ENCODE data around the gene SPAG4. TPM values are rescaled to one million over a fixed set of nuclear protein-coding genes. Genes with fewer than 3 reads are reported as not detected.
A peak's percentile ranks its signal among the peaks of the same experiment; 100 is the strongest.

The SPAG4 gene
- 1 to 10 TPM; 2.0 to 6.2 (median 2.5) TPM for polyA plus RNA-seq (ENCODE audit: insufficient read length in 4 of 4)

DNA sequence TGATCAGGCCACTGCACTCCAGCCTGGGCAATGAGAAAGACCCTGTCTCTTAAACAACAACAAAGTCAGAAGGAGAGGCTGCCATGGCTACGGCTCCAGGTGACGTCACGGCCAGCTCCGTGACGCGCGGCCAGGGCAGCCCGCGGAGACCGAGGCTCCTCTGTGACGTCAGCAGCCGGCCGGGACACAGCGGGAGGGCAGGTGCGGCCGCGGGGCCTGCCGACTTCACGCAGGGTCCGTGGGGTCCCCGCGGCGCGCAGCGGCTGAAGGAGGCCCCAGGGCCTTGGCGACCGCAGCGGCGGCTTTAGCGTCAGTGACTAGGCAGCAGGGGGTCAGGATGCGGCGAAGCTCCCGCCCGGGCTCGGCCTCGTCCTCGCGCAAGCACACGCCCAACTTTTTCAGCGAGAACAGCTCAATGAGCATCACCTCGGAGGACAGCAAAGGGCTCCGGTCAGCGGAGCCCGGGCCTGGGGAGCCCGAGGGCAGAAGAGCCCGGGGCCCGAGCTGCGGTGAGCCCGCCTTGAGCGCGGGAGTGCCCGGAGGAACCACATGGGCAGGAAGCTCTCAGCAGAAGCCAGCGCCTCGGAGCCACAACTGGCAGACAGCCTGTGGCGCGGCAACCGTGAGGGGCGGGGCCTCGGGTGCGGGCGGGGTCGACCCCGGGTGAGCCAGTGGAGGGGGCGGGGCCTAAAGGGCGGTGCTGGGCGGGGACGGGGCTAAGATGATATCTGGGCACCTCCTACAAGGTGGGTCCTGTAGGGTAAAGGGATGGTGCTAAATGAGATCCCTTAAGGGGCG, at the start of gene SPAG4:
Gene SPAG4, plus strand, starts transcription at position 163 of the 798 bp plus-strand sequence. Its CDS starts 175 bp downstream, at position 338.
- peak in 2 of 4 donors; percentile 81 to 92 for DNase-seq (ENCODE audit: low read depth in 4 of 4, low spot score in 3 of 4)

GRCh38 chr20:35568645-35569044, 47.0 kb upstream of the SPAG4 start:
- no peak for DNase-seq (ENCODE audit: low read depth in 4 of 4, low spot score in 3 of 4)

GRCh38 chr20:35571555-35571954, 44.1 kb upstream of the SPAG4 start:
- no peak for DNase-seq (ENCODE audit: low read depth in 4 of 4, low spot score in 3 of 4)

DNA sequence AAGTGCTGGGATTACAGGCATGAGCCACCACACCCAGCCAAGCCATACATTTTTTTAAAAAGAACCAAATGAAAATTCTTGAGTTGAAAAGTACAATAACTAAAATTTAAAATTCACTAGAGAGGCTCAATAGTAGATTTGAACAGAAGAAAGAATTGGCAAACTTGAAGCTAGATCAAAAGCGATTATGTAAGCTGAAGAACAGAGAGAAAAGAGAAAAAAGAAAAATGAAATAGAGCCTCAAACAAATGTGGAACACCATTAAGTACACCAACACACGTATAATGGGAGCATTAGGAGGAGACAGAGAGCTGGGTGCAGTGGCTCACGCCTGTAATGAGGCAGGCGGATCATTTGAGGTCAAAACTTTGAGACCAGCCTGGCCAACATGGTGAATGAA, 42.8 kb upstream of the SPAG4 start:
- no peak for DNase-seq (ENCODE audit: low read depth in 4 of 4, low spot score in 3 of 4)

DNA sequence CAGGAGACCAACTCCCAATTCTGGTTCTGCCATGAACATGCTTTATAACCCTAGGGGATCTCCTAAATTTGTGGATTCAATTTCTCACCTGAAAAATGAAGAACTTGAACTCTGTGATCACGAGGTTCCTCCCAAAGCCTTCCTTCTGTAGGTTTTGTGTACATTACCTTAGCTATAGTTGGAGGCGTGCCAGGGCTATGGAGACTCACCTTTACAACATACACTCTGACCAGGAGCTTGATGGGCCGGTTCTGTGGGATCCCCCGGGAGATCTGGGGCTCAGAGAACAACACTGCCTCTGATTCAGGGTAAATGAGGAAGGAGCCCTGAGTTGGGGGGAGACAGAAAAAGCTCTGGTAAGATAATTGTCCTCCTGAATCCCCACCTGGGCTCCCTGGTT, 39.7 kb upstream of the SPAG4 start:
- no peak for DNase-seq (ENCODE audit: low read depth in 4 of 4, low spot score in 3 of 4)

GRCh38 chr20:35576816-35577215, 38.8 kb upstream of the SPAG4 start:
- DNase-seq (ENCODE audit: low read depth in 4 of 4, low spot score in 3 of 4) = no peak

GRCh38 chr20:35578469-35578868, 37.2 kb upstream of the SPAG4 start:
- DNase-seq (ENCODE audit: low read depth in 4 of 4, low spot score in 3 of 4) = no peak

DNA sequence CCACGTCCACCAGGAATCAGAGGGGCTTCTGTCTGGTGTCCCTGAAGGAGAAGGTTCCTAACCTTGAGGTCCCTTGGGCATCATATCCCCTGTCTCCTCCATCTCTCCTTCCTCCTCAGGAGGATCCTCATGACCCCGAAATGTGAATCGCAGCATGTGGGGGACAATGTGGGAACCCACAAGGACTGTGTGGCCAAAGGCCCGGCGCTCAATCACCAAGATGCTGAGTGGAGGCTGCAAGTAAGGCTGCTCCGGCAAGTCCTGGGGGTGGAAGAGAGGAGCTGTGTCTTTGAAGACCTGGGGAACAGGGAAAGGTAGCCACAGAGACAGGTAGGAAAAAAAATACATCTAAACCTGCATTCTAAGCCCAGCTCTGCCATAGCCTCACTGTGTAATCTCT, 36.4 kb upstream of the SPAG4 start:
- no peak for DNase-seq (ENCODE audit: low read depth in 4 of 4, low spot score in 3 of 4)

- no peak for DNase-seq (ENCODE audit: low read depth in 4 of 4, low spot score in 3 of 4)
Observed at GRCh38 chr20:35582131-35582530, 33.5 kb upstream of the SPAG4 start.

DNA sequence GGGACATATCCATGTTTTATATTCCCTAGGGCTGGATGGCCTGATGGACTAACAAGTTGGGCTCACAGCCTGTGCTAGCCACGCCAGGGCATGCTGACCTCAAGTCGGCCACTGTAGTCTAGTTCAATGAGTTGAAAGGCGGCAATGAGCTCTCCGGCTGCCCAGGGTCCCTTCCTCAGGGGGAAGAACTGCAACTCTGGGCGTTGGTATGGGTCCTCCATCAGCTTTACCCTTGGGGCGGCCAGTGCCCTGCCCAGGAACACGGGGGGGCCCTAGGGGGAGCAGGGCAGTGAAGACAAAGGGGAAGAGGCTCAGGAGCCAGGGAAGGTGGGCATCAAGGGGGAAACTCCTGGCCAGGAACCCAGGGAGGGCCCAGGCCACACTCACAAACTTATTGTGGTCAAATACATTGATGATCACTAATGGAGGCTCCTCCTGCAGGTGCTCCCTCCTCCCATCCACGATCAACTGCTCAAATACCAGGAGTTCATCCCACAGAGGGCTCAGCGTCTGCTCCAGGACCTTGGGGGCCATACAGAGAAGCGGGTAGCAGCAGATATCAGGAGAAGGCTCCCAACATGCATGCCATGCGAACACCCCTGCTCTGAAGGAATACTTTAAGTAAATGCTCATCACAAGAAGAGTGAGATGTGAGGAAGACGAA, 32.8 kb upstream of the SPAG4 start:
- no peak for DNase-seq (ENCODE audit: low read depth in 4 of 4, low spot score in 3 of 4)

GRCh38 chr20:35583636-35584560, 31.7 kb upstream of the SPAG4 start:
- DNase-seq (ENCODE audit: low read depth in 4 of 4, low spot score in 3 of 4) = no peak

GRCh38 chr20:35586751-35587425, 28.7 kb upstream of the SPAG4 start:
- no peak for DNase-seq (ENCODE audit: low read depth in 4 of 4, low spot score in 3 of 4)

DNA sequence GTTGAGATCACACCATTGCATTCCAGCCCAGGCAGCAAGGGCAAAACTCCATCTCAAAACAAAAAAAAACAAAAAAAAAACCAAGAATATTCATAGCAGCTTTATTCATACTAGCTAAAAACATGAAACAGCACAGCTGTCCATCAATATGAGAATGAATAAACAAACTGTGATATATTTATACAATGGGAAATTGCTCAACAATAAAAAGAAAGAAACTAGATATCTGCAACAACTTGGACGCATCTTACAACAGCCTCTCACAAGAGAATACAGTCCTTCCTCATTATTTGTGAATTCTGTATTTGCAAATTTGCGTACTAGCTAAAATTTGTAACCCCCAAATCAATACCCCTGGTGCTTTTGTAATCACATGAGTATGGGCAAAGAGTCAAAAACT, 28.2 kb upstream of the SPAG4 start:
- no peak for DNase-seq (ENCODE audit: low read depth in 4 of 4, low spot score in 3 of 4)

DNA sequence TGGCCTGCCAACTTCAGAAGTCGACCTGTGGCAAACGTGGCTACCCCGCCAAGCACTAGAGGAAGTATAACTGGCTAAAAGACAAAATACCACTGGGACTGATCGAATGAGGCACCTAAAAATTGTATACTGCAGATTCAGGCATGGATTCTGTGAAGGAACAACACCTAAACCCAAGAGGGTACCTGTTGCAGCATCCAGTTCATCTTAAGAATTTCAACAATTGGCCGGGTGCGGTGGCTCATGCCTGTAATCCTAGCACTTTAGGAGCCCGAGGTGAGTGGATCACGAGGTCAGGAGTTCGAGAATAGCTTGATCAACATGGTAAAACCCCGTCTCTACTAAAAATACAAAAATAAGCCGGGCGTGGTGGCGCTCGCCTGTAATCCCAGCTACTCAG, 27.2 kb upstream of the SPAG4 start:
- no peak for DNase-seq (ENCODE audit: low read depth in 4 of 4, low spot score in 3 of 4)

- no peak for DNase-seq (ENCODE audit: low read depth in 4 of 4, low spot score in 3 of 4)
Observed at GRCh38 chr20:35592339-35592974, 23.2 kb upstream of the SPAG4 start.

GRCh38 chr20:35595456-35595855, 20.2 kb upstream of the SPAG4 start:
- DNase-seq (ENCODE audit: low read depth in 4 of 4, low spot score in 3 of 4) = no peak

GRCh38 chr20:35595901-35596300, 19.7 kb upstream of the SPAG4 start:
- no peak for DNase-seq (ENCODE audit: low read depth in 4 of 4, low spot score in 3 of 4)

DNA sequence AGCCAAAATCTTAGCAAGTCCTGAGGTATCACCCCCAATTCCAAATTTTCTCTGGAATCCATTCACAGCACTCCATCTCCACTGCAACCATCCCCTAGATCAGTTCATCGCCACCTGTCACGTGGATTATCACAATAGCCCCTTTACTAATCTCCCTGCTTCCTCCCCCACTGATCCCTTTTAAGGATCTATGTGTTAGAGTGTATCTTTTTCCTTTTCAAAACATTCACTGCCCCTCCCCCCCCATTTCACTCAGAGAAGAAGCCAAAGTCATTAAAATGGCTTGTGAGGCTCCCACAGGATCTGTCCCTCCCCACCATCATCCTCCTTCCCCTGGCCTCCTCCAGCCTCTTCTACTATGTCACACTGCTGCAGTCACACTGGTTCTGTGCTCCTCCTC, 18.4 kb upstream of the SPAG4 start:
- no peak for DNase-seq (ENCODE audit: low read depth in 4 of 4, low spot score in 3 of 4)

DNA sequence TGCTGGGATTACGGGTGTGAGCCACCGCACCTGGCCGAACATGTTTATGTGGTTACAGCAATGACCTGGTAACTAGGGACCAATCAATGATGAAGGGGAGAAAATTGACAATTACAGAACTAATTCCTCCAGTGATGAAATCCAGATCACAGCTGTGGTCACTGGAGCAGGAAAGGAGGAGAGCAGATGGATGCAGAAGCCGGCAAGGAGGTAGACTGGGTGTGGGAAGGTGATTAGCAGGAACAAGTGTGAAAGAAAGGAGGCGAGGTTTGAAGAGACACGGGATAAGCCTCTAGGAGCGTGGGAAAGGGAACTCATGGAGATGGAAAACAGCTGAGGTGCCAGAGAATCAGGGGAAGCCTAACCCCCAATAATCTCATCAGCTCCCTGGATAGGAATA, 17.2 kb upstream of the SPAG4 start:
- no peak for DNase-seq (ENCODE audit: low read depth in 4 of 4, low spot score in 3 of 4)
